ENCODE results near the gene NCBP3.

GRCh38 chr17:3810019-3810418, 36.0 kb downstream of the NCBP3 start:
- TF ChIP-seq EP300 (IDR thresholded peaks at IDR 0.05) (no peak), CTCF (IDR thresholded peaks at IDR 0.05) (no peak)

Data from gastroesophageal sphincter (tissue), 3 donors.